ENCODE results near the gene ECE1.

GRCh38 chr1:21266119-21266774, 24.0 kb downstream of the ECE1 start:
- TF ChIP-seq ZNF274 (IDR thresholded peaks at IDR 0.05; ENCODE audit: low read depth, low read length) (no peak), YY1 (IDR thresholded peaks at IDR 0.05; ENCODE audit: insufficient read depth, insufficient read length) (no peak)

All from NT2/D1 (cell line).